OCI-M2 (cell line): Measurements from ENCODE around the gene RSPRY1.
"Not testable (repeated sequence)": the region's sequence is repeated elsewhere in the genome, so short reads cannot be mapped to it uniquely, and the experiment has no call there.

Experiments used
- DNase-seq: peaks from one replicate; lab custom pipeline; 2025; ENCODE audit not compliant: unreplicated experiment; lab: John Stamatoyannopoulos, UW

RSPRY1 gene

DNA sequence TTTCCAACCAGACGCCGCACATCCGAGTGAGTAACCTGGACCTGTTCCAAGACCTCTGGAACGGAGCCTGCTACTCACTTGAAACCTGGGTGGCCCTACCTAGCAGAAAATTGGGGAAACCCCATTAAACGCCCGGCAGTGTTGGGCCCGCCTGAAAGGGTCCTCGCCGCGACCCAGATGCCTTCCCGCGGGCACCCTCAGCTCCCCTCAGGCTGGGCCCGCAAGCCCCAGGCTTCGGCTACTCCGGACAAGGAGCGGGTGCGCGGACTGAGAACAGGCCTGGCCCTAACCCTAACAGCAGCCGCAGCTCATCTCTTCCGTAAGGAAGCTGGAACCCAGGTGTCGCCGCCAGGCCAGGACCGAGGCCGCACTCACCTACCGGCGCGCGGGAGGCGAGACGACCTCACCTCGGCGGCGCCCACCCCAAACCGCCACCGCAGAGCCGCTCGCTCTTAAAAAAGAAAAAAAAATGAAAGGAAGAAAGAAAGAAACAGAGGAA lies 634 bp upstream of the RSPRY1 start:
- no peak for DNase-seq

GRCh38 chr16:57186872-57187854 lies 1.0 kb downstream of the RSPRY1 start:
- no peak for DNase-seq

DNA sequence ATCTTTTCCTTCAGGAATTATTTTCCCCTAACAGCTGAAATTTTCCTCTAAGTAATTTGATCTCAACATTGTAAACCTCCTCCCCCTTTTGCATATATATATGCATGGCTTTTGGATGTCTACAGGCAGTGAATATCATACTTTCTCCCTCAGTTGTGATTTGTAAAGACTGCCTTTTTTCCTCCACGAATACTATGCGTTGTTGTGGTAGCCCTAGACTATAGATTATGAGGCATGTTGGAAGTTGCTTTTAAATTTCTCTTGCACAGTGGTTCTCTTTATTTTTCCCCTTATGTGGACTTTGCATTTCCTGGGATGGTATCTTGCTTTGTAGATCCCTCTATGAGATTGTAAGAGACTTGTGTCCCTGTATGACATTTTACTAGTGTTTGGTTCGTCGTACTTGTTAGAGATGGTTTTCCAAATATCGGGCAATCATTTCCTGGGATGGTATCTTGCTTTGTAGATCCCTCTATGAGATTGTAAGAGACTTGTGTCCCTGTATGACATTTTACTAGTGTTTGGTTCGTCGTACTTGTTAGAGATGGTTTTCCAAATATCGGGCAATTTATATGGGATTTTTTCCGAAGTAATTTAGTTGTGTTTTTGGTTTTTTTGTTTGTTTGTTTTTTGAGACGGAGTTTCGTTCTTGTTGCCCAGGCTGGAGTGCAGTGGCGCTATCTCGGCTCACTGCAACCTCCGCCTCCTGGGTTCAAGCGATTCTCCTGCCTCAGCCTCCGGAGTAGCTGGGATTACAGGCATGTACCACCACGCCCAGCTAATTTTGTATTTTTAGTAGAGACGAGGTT lies 2.0 kb downstream of the RSPRY1 start:
- DNase-seq, result not testable (repeated sequence)

DNA sequence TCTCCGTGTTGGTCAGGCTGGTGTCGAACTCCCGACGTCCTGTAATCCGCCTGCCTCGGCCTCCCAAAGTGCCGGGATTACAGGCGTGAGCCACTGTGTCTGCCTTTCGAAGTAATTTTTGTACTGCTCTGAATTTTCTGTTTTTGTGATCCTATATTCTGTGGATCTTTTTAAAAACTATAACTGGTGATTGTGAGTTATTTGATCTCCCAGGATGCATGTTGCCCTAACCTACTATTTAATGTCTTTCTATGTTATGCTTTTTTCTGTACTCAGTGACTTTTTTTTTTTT lies 2.5 kb downstream of the RSPRY1 start:
- DNase-seq, result no peak

DNA sequence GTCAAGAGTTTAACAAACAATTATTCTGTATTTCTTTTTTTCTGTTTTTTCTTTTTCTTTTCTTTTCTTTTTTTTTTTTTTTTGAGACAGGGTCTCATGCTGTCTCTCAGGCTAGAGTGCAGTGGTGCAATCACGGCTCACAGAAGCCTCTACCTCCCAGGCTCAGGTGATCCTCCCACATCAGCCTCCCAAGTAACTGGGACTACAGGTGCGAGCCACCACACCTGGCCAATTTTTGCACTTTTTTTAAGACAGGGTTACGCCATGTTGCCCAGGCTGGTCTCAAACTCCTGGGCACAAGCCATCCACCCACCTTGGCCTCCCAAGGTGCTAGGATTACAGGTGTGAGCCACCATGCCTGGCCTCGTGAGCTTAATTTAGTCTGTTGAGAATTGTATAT lies 3.4 kb downstream of the RSPRY1 start:
- not testable (repeated sequence) for DNase-seq

DNA sequence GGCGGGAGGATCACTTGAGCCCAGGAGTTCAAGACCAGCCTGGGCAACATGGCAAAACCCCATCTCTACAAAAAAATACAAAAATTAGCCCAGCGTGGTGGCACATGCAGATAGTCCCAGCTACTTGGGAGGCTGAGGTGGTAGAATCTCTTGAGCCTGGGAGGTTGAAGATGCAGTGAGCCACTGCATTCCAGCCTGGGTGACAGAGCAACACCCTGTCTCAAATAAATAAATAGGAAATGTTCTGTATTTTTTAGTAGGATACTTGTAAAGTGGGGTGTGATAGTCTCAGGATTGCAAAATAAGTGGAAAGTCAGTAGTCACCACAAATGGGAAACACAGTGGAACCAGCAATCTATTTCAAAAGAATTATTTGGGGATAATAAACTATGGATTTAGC lies 4.0 kb downstream of the RSPRY1 start:
- no peak for DNase-seq

GRCh38 chr16:57191056-57191571 lies 5.0 kb downstream of the RSPRY1 start:
- no peak for DNase-seq

DNA sequence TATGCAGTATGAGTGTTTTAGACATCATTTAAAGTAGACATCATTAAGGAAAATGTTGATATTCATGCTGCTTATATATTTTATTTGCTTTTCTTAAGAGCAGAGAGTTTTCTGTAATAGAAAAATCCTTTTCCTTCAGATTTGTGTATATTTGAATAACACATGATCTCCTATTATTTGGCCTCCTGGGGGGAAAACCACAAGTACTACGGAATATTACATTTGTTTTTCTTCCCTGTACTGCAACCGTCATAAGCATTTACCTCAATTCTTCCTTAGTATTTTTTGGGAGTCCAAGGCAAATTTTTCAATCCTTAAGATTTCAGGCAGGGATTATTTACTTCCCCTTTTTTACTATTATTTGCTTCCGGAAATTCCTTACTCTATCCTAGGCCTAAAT lies 6.0 kb downstream of the RSPRY1 start:
- no peak for DNase-seq

GRCh38 chr16:57192720-57193486 lies 6.8 kb downstream of the RSPRY1 start:
- DNase-seq, result no peak

- no peak for DNase-seq
These were observed 8.4 kb downstream of the RSPRY1 start for GRCh38 chr16:57194512-57194911.

DNA sequence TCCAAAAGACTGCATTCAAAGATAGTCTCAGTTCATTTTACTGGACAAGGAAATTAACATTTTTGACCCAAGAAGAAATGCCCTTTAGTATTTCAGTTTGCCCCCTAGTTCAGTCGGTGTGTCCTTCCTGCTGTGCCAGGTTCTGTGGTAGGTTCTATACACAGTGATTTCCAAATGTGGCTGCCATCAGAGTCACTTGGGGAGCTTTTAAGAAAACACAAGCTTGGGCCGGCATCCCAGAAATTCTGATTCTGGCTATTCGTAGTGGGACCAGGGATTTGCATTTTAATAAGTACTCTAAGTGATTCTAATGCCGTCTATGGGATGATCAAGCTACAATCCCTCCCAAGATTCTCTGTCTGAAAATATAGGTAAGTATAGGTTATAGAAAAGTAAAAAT lies 10.2 kb downstream of the RSPRY1 start:
- DNase-seq, result no peak

DNA sequence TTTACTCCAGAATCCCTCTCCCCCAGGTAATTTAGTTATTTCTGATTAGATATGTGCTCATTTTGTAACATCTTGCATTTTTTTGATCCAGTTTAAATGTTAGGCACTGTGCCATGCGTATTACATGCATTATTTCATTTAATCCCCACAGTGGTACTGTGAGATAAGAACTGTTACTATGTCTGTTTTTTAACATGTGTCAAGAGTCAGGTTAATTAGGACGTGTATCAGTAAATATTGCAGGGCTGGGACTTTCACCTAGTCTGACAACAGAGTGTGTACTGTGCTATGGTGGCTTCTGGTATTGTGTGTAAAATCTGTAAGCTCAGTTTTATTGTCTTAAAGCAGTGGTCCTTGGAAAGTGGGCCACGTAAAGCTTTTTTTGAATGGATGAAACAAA lies 10.6 kb downstream of the RSPRY1 start:
- DNase-seq, result no peak

DNA sequence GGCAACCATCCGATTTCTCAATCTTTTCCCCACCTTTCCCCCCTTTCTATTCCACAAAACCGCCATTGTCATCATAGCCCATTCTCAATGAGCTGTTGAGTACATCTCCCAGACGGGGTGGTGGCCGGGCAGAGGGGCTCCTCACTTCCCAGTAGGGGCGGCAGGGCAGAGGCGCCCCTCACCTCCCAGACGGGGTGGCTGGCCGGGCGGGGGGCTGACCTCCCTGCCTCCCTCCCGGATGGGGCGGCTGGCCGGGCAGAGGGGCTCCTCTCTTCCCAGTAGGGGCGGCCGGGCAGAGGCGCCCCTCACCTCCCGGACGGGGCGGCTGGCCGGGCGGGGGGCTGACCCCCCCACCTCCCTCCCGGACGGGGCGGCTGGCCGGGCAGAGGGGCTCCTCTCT lies 14.2 kb downstream of the RSPRY1 start:
- DNase-seq, result not testable (repeated sequence)

DNA sequence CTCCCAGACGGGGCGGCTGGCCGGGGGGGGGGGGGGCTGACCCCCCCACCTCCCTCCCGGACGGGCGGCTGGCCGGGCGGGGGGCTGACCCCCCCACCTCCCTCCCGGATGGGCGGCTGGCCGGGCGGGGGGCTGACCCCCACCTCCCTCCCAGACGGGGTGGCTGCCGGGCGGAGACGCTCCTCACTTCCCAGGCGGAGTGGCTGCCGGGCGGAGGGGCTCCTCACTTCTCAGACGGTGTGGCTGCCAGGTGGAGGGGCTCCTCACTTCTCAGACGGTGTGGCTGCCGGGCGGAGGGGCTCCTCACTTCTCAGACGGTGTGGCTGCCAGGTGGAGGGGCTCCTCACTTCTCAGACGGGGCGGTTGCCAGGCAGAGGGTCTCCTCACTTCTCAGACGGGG lies 14.8 kb downstream of the RSPRY1 start:
- not testable (repeated sequence) for DNase-seq

DNA sequence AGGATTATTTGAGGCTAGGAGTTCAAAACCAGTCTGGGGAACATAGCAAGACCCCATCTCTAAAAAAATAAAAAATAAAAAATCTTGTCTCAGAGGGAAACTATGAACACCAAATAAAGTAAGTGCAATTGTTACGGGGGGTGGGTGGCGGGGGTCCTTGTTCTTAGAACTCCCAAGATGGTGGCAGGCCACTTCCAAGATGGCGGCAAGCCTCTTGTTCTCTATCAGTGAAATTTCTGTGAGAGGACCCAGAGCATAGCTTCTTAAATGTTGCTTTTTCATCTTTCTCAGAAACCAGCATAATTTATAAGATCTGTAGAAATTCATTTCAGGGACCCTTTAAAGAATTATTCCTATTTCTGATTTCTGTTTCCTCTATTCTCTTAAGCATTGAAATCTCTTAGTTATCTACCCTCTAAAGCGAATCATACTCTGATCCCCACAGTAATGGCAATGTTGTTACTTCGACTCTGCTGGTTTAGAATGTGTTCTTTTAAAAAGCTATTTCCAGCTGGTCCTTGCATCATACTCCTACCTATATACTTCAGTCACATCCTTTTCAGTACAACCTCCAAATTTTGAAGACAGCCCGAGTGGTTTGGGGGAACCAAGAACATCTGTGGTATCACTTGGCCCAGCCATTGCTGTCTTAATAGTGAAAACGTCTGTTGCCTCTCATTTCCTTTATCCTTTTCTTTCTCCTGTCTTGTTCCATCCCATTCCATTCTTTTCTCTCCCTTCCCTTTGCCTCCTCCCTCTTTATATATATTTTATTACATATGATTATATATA lies 16.2 kb downstream of the RSPRY1 start:
- DNase-seq, result no peak

DNA sequence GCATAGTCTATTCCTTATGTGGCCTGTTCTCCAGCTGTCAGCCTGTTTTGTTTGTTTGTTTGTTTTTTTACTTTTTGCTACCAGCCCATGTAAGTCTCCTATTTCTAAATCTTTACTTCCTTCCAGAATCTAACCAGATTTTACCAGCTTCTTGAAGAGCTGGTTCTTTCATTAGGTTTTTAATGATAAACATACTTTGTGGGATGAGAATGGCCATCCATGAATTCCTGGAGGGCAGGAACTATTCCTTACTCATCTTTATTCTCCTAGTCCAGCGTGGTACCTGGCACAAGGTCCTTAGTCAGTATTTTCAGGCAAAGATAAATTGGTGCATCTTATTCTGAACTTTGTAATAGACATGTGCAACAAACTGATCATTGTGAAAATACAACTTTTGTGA lies 17.3 kb downstream of the RSPRY1 start:
- no peak for DNase-seq

- DNase-seq, result no peak
These were observed 18.5 kb downstream of the RSPRY1 start for GRCh38 chr16:57204675-57205074.

DNA sequence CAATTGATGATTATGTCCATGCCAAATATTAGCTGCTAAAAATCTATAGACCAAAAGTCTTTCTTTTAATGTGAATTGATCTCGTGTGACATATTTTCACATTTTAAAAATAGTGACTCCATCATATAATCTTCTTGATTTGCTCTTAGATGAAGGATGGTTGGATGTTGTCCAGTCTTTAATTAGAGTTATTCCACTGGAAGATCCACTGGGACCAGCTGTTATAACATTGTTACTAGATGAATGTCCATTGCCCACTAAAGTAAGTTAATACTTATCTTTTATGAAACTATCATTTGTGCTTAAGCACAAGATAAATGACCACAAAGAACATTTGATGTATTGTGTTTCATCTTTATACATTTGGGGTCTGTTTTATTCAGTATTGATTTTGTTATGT lies 22.8 kb downstream of the RSPRY1 start:
- DNase-seq, result no peak

DNA sequence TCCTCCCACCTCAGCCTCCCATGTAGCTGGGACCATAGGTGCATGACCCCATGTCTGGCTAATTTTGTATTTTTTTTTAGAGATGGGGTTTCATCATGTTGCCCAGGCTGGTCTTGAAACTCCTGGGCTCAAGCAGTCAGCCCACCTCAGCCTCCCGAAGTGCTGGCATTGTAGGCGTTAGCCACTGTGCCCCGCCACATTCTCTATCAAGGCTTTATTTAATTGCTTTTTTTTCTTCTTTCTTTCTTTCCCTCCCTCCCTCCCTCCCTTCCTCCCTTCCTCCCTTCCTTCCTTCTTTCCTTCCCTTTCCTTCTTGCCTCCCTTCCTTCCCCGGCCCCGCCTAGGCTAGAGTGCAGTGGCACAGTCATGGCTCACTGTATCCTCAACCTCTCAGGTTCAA lies 23.7 kb downstream of the RSPRY1 start:
- DNase-seq, result no peak

DNA sequence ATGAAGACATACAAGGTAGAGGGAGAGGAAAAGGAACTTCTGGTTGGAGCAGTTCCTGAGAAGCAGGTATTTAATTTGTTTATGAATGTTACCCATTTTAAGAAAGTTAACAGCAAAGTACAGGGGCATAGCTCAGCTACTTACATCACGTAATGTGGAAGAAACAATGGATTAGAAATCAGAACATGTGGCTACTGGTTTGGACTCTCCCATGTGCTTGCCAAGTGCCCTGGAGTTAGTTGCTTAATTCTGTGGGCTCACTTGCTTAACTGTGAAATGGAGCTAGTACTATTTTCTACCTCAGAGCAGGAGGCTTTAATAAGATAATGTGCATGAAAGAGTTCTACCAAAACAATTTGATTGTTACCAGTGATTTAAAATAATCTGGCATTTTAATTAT lies 27.3 kb downstream of the RSPRY1 start:
- DNase-seq, result no peak
